Astrocyte (in vitro differentiated cells and primary cell): ENCODE data around the gene GID8. TPM values are rescaled to one million over a fixed set of nuclear protein-coding genes. Genes with fewer than 3 reads are reported as not detected.

Source experiments
- DNase-seq: peaks from one replicate; pipeline ENCODE4 v3.0.0-alpha.2; 2010; ENCODE audit warnings: low read depth
- FAIRE-seq: peaks from 2 replicates; lab custom pipeline; 2011; peaks lifted over from hg19 to GRCh38; lab: Jason Lieb, UNC
- H2AFZ ChIP-seq: 2 replicates; pipeline ENCODE4 v1.6.0; 2012; ENCODE audit warnings: low read depth, low read length, inconsistent platforms
- H3K27ac ChIP-seq: 2 replicates; pipeline ENCODE4 v1.5.1; 2011; ENCODE audit warnings: low read depth, low read length, inconsistent platforms
- H3K27me3 ChIP-seq: 2 replicates; pipeline ENCODE4 v1.6.0; 2011; ENCODE audit warnings: low read length, inconsistent platforms; ENCODE audit not compliant: insufficient read depth
- H3K36me3 ChIP-seq: 2 replicates; pipeline ENCODE4 v1.5.1; 2011; ENCODE audit warnings: low read length, inconsistent platforms; ENCODE audit not compliant: insufficient read depth
- H3K4me1 ChIP-seq: 2 replicates; pipeline ENCODE4 v1.5.1; 2011; ENCODE audit warnings: low read length, inconsistent platforms; ENCODE audit not compliant: insufficient read depth
- H3K4me2 ChIP-seq: 2 replicates; pipeline ENCODE4 v1.6.0; 2012; ENCODE audit warnings: low read length, inconsistent platforms
- H3K4me3 ChIP-seq: 2 replicates; pipeline ENCODE4 v1.5.1; 2011; ENCODE audit warnings: low read depth, mild to moderate bottlenecking, low read length, inconsistent platforms; ENCODE audit not compliant: insufficient read depth
- H3K79me2 ChIP-seq: 2 replicates; pipeline ENCODE4 v1.6.0; 2012; ENCODE audit warnings: mild to moderate bottlenecking, low read length, inconsistent platforms; ENCODE audit not compliant: insufficient read depth
- H3K9ac ChIP-seq: 2 replicates; pipeline ENCODE4 v1.6.0; 2012; ENCODE audit warnings: mild to moderate bottlenecking, low read length, inconsistent platforms
- H3K9me3 ChIP-seq: 2 replicates; pipeline ENCODE4 v1.5.1; 2012; ENCODE audit warnings: low read depth, mild to moderate bottlenecking, low read length, inconsistent platforms; ENCODE audit not compliant: insufficient read depth
- H4K20me1 ChIP-seq: 2 replicates; pipeline ENCODE4 v1.6.0; 2012; ENCODE audit warnings: low read length, inconsistent platforms; ENCODE audit not compliant: insufficient read depth
- H3K27ac Mint-ChIP-seq: one replicate; pipeline ENCODE4 v1.8.0; 2021; ENCODE audit warnings: mild to moderate bottlenecking, mixed read lengths; ENCODE audit not compliant: unreplicated experiment
- H3K27me3 Mint-ChIP-seq: one replicate; pipeline ENCODE4 v1.8.0; 2021; ENCODE audit warnings: low read depth, mixed read lengths; ENCODE audit not compliant: unreplicated experiment
- H3K36me3 Mint-ChIP-seq: one replicate; pipeline ENCODE4 v1.8.0; 2021; ENCODE audit warnings: low read depth, mixed read lengths; ENCODE audit not compliant: unreplicated experiment
- H3K4me1 Mint-ChIP-seq: one replicate; pipeline ENCODE4 v1.8.0; 2021; ENCODE audit warnings: low read depth, mixed read lengths; ENCODE audit not compliant: unreplicated experiment
- H3K4me3 Mint-ChIP-seq: one replicate; pipeline ENCODE4 v1.8.0; 2021; ENCODE audit warnings: mild to moderate bottlenecking, moderate library complexity, mixed read lengths; ENCODE audit not compliant: unreplicated experiment
- H3K9me3 Mint-ChIP-seq: one replicate; pipeline ENCODE4 v1.8.0; 2021; ENCODE audit warnings: mild to moderate bottlenecking, mixed read lengths; ENCODE audit not compliant: unreplicated experiment
- CTCF ChIP-seq: IDR thresholded peaks from 2 replicates; pipeline ENCODE4 v1.5.1; 2011; ENCODE audit warnings: low read depth, mild to moderate bottlenecking, inconsistent platforms, low read length, moderate library complexity; ENCODE audit not compliant: insufficient read depth
- EZH2 ChIP-seq: IDR thresholded peaks from 2 replicates; pipeline ENCODE4 v1.6.1; 2012; ENCODE audit warnings: mild to moderate bottlenecking, low read length, inconsistent platforms; ENCODE audit not compliant: insufficient read depth
- total RNA-seq: library from RNA; stranded (reverse); gene quantifications from 2 replicates; pipeline ENCODE4 v1.2.1, GENCODE V29; 2021

Gene GID8
- total RNA-seq, 1 donor from 2014 or later: 37.1 TPM

DNA sequence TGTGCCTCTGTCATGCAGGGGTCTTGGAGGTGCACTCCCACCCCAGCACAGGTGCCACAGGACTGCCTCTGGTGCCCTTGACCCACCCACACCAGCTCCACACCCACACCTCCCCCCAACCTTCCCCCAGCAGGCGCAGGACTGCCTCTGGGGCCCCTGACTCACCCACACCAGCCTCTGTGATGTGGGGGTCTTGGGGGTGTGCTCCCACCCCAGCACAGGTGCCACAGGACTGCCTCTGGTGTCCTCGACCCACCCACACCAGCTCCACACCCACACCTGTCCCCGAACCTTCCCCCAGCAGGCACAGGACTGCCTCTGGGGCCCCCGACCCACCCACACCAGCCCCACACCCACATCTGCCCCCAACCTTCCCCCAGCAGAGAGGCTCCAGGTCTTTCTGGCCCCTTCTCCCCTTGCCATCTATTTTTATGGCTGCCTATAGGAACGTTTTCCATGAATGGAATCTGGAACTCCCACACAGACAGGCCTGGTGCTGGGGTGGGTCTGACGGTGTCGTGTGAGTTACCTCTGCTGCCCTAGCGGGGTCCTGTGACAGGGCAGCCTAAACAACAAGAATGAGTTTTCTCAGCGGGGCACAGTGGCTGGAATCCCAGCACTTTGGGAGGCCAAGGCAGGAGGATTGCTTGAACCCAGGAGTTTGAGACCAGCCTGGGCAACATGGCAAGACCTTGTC, 38.0 kb downstream of the GID8 start:
- Histone ChIP-seq H2AFZ (no peak overlapping the region), H3K79me2 (no peaks in the 10 kb centered on the region), H3K36me3 (no peaks in the 10 kb centered on the region), H3K27me3 (peaks cover 49% of the 10 kb centered on the region), H3K4me1 (no peaks in the 10 kb centered on the region), H4K20me1 (peaks cover 7% of the 10 kb centered on the region), H3K27ac (no peak overlapping the region), H3K9ac (no peak overlapping the region), H3K9me3 (no peaks in the 10 kb centered on the region), H3K4me2 (no peak overlapping the region), H3K4me3 (no peak overlapping the region)
- Mint-ChIP-seq H3K27ac (no peak overlapping the region), H3K36me3 (no peaks in the 10 kb centered on the region), H3K4me3 (no peak overlapping the region), H3K4me1 (no peaks in the 10 kb centered on the region), H3K27me3 (peaks cover 63% of the 10 kb centered on the region), H3K9me3 (no peaks in the 10 kb centered on the region)
- TF ChIP-seq CTCF: no peak
- no peak for DNase-seq
- FAIRE-seq: no peak

GRCh38 chr20:62976886-62977285, 38.9 kb downstream of the GID8 start:
- Mint-ChIP-seq H3K4me1 (no peaks in the 10 kb centered on the region), H3K9me3 (no peaks in the 10 kb centered on the region), H3K27me3 (peaks cover 56% of the 10 kb centered on the region), H3K27ac (no peak overlapping the region), H3K36me3 (no peaks in the 10 kb centered on the region), H3K4me3 (no peak overlapping the region)
- H3K79me2 ChIP-seq: no peaks in the 10 kb centered on the region
- peaks cover 4% of the 10 kb centered on the region for H4K20me1 ChIP-seq
- no peak overlapping the region for H3K27ac ChIP-seq
- FAIRE-seq (no peak), DNase-seq (no peak)
- no peak overlapping the region for H3K4me3 ChIP-seq
- H3K4me1 ChIP-seq: no peaks in the 10 kb centered on the region
- no peaks in the 10 kb centered on the region for H3K9me3 ChIP-seq
- H3K4me2 ChIP-seq: no peak overlapping the region
- peaks cover 54% of the 10 kb centered on the region for H3K27me3 ChIP-seq
- no peak overlapping the region for H2AFZ ChIP-seq
- no peak overlapping the region for H3K9ac ChIP-seq
- no peaks in the 10 kb centered on the region for H3K36me3 ChIP-seq
- no peak for TF ChIP-seq EZH2
- TF ChIP-seq CTCF: no peak
